Type B pancreatic cell (in vitro differentiated cells): Measurements from ENCODE around the gene DOK3. TPM values are rescaled to one million over a fixed set of nuclear protein-coding genes. Genes with fewer than 3 reads are reported as not detected.

Source experiments
- DNase-seq: peaks from one replicate; pipeline ENCODE4 v3.0.0; 2021; ENCODE audit warnings: mixed read lengths; ENCODE audit not compliant: unreplicated experiment; ENCODE audit errors: extremely low spot score
- H3K27ac Mint-ChIP-seq: 2 replicates; pipeline ENCODE4 v1.8.0; 2021; ENCODE audit warnings: mild to moderate bottlenecking, mixed read lengths
- H3K27me3 Mint-ChIP-seq: 2 replicates; pipeline ENCODE4 v1.8.0; 2021; ENCODE audit warnings: mixed read lengths
- H3K36me3 Mint-ChIP-seq: 2 replicates; pipeline ENCODE4 v1.8.0; 2021; ENCODE audit warnings: mixed read lengths
- H3K4me1 Mint-ChIP-seq: one replicate; pipeline ENCODE4 v1.8.0; 2021; ENCODE audit warnings: mixed read lengths; ENCODE audit not compliant: unreplicated experiment
- H3K4me3 Mint-ChIP-seq: 2 replicates; pipeline ENCODE4 v1.8.0; 2021; ENCODE audit warnings: mild to moderate bottlenecking, mixed read lengths
- H3K9me3 Mint-ChIP-seq: 2 replicates; pipeline ENCODE4 v1.8.0; 2021; ENCODE audit warnings: mixed read lengths
- total RNA-seq: library from RNA; stranded (reverse); gene quantifications from 2 replicates; pipeline ENCODE4 v1.2.1, GENCODE V29; 2021; ENCODE audit warnings: low replicate concordance
- TF ChIP-seq, protein P1 (sequence below): fragments of 200-600 bp; sonication (generic); conservative IDR thresholded peaks from 2 replicates; pipeline ENCODE4 v1.5.0; 2021; ENCODE audit warnings: antibody characterized with exemption, mild to moderate bottlenecking

Gene DOK3
- total RNA-seq, 1 donor from 2014 or later: 6.9 TPM

GRCh38 chr5:177514541-177514940 is 4.9 kb upstream of the DOK3 start:
- H3K27me3 Mint-ChIP-seq: no peaks in the 10 kb centered on the region
- no peak overlapping the region for H3K27ac Mint-ChIP-seq
- peaks cover 9% of the 10 kb centered on the region for H3K36me3 Mint-ChIP-seq
- H3K4me1 Mint-ChIP-seq: peaks cover 13% of the 10 kb centered on the region
- no peak overlapping the region for H3K4me3 Mint-ChIP-seq
- H3K9me3 Mint-ChIP-seq: no peaks in the 10 kb centered on the region
- no peak for DNase-seq
- TF ChIP-seq, protein P1, sequence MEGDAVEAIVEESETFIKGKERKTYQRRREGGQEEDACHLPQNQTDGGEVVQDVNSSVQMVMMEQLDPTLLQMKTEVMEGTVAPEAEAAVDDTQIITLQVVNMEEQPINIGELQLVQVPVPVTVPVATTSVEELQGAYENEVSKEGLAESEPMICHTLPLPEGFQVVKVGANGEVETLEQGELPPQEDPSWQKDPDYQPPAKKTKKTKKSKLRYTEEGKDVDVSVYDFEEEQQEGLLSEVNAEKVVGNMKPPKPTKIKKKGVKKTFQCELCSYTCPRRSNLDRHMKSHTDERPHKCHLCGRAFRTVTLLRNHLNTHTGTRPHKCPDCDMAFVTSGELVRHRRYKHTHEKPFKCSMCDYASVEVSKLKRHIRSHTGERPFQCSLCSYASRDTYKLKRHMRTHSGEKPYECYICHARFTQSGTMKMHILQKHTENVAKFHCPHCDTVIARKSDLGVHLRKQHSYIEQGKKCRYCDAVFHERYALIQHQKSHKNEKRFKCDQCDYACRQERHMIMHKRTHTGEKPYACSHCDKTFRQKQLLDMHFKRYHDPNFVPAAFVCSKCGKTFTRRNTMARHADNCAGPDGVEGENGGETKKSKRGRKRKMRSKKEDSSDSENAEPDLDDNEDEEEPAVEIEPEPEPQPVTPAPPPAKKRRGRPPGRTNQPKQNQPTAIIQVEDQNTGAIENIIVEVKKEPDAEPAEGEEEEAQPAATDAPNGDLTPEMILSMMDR: no peak

DNA sequence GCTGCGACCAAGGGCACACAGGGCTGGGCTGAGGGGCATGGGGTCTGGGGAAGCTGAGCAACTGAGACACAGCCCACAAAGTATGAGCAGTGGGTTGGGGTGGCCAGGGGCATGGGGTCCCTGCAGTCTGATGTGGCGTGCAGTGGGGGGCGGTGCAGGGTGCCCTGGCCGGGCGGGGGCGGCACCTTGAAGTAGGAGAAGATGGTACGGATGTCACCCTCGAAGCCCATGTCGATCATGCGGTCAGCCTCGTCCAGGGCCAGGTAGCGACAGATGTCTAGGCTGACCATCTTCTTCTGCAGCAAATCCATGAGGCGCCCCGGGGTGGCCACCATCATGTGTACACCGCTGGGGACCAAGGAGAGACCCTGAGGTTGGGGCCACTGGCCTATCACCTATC is 3.9 kb upstream of the DOK3 start:
- no peak for DNase-seq
- Mint-ChIP-seq H3K9me3 (no peaks in the 10 kb centered on the region), H3K4me1 (peaks cover 13% of the 10 kb centered on the region), H3K4me3 (no peak overlapping the region), H3K27ac (peak overlapping the region; percentile 26), H3K27me3 (no peaks in the 10 kb centered on the region), H3K36me3 (peaks cover 9% of the 10 kb centered on the region)
- TF ChIP-seq, protein P1: no peak

DNA sequence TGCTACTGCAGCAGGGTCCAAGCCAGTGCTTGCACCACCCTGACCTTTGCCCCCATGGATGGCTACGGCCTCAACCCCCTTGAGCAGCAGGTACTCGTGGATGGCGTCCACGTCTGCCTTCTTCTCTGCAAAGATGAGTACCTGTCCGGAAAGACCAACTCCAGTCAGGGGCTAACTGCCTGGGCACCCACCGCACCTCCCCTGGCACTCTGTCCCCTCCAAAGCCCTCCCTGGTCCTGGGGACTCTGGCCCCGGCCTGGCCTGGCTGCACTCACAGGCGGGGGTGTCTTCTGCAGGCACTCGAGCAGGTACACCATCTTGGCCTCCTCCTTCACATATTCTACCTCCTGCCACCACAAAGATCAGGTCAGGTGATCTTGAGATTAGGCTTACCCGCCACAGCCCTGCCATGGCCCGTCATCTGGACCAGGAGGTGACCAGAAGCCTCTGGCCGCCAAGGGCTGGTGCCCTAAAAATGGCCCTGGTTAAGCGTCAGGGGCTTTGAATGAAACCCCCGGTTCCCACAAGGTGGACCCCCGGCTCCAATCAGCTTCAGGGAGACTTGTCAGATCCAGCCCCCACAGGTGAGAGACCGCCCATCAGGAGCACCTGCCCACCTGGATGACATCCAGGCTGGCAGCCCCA is 3.2 kb upstream of the DOK3 start:
- Mint-ChIP-seq H3K9me3 (no peaks in the 10 kb centered on the region), H3K27me3 (no peaks in the 10 kb centered on the region), H3K4me3 (no peak overlapping the region), H3K36me3 (peaks cover 9% of the 10 kb centered on the region), H3K4me1 (peaks cover 13% of the 10 kb centered on the region), H3K27ac (no peak overlapping the region)
- DNase-seq: no peak
- TF ChIP-seq, protein P1: no peak

DNA sequence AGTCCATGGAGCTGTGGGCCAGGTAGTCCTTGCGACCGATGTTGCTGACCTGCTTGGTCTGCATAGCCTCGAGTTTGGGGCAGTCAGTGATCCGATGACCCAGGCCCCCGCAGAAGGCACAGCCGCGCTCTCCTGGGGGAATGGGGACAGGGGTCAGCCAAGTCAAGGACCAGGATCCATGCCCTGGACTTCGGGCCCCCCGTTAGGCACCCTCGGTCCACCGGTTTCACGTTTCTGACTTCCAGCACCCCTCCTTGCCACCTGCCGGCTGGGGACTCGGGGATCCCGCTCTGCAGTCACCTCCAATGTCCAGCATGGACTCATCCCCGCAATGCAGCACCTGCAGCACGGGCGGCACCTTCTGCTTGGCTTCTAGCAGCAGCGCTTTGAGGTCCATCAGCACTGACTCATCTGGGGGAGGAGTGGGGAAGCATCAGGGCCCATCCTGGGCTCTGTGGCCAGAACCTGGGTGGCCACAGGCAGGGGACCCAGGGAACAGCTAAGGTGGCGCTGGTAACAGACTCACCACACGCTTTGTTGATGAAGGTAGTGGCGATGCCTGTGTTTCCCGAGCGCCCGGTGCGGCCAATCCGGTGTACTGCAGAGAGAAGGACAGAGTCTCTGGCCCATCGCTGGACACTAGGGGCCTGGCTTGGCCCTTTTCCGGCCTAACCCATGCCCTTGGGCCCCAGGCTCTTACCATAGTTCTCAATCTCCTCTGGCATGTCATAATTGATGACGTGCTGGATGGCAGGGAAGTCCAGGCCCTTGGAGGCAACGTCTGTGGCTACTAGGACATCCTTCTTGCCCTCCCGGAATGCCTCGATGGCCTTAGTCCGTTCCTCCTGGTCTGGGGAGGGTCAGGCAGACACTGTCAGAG is 2.4 kb upstream of the DOK3 start:
- TF ChIP-seq, protein P1: no peak
- no peak overlapping the region for H3K4me3 Mint-ChIP-seq
- no peak overlapping the region for H3K27ac Mint-ChIP-seq
- H3K9me3 Mint-ChIP-seq: no peaks in the 10 kb centered on the region
- DNase-seq: no peak
- H3K27me3 Mint-ChIP-seq: no peaks in the 10 kb centered on the region
- H3K36me3 Mint-ChIP-seq: peaks cover 12% of the 10 kb centered on the region
- peaks cover 13% of the 10 kb centered on the region for H3K4me1 Mint-ChIP-seq

- no peak overlapping the region for H3K4me3 Mint-ChIP-seq
- DNase-seq: no peak
- H3K9me3 Mint-ChIP-seq: no peaks in the 10 kb centered on the region
- TF ChIP-seq, protein P1: no peak
- H3K4me1 Mint-ChIP-seq: peaks cover 8% of the 10 kb centered on the region
- H3K27me3 Mint-ChIP-seq: no peaks in the 10 kb centered on the region
- H3K27ac Mint-ChIP-seq: no peak overlapping the region
- peaks cover 8% of the 10 kb centered on the region for H3K36me3 Mint-ChIP-seq
These were observed 1.6 kb upstream of the DOK3 start for GRCh38 chr5:177511181-177511580.
